BE2C (cell line): ENCODE data around the gene ZFAND6.
A peak's percentile ranks its signal among the peaks of the same experiment; 100 is the strongest.

ENCODE experiments used
- DNase-seq: peaks from one replicate; pipeline ENCODE4 v3.0.0-alpha.2; 2020
- H3K27me3 ChIP-seq: fragments of 250-450 bp; sonication (Bioruptor Pico); 2 replicates; pipeline ENCODE4 v1.5.1; 2020; ENCODE audit warnings: mild to moderate bottlenecking
- H3K36me3 ChIP-seq: fragments of 250-450 bp; sonication (Bioruptor Pico); 2 replicates; pipeline ENCODE4 v1.5.1; 2020; ENCODE audit warnings: mild to moderate bottlenecking
- H3K4me1 ChIP-seq: fragments of 250-450 bp; sonication (Bioruptor Pico); 2 replicates; pipeline ENCODE4 v1.5.1; 2020
- H3K4me3 ChIP-seq: 2 replicates; pipeline ENCODE4 v1.5.1; 2011; ENCODE audit warnings: low read depth, low read length
- H3K9me3 ChIP-seq: fragments of 250-450 bp; sonication (Bioruptor Pico); 2 replicates; pipeline ENCODE4 v1.5.1; 2020
- TF ChIP-seq, protein P1 (sequence below): IDR thresholded peaks from 2 replicates; pipeline ENCODE4 v1.5.1; 2012; ENCODE audit warnings: mild to moderate bottlenecking, low read depth, low read length

ZFAND6 gene

DNA sequence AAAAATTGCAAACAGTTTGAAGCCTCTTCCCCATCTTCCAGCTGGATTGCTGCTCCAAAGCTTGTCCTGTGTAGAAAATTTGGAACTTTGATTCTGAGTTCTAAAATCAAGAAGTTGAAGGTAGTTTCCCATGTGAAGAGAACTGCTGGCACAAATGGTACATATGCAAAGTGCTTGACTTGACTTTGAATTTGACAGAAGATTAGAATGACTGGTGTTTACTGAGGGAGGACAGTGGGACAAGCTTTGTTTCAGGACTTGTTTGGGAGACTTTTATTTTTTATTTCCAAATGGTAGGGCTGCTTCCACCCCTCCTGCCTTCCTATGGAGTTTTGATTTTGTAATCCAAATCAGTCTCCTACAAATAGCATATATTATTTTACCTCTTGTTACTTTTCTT lies 7.4 kb downstream of the ZFAND6 start:
- no peak overlapping the region for H3K4me3 ChIP-seq
- H3K4me1 ChIP-seq, result peaks cover 7% of the 10 kb centered on the region
- TF ChIP-seq, protein P1, sequence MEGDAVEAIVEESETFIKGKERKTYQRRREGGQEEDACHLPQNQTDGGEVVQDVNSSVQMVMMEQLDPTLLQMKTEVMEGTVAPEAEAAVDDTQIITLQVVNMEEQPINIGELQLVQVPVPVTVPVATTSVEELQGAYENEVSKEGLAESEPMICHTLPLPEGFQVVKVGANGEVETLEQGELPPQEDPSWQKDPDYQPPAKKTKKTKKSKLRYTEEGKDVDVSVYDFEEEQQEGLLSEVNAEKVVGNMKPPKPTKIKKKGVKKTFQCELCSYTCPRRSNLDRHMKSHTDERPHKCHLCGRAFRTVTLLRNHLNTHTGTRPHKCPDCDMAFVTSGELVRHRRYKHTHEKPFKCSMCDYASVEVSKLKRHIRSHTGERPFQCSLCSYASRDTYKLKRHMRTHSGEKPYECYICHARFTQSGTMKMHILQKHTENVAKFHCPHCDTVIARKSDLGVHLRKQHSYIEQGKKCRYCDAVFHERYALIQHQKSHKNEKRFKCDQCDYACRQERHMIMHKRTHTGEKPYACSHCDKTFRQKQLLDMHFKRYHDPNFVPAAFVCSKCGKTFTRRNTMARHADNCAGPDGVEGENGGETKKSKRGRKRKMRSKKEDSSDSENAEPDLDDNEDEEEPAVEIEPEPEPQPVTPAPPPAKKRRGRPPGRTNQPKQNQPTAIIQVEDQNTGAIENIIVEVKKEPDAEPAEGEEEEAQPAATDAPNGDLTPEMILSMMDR, result no peak
- no peaks in the 10 kb centered on the region for H3K9me3 ChIP-seq
- DNase-seq, result no peak
- no peaks in the 10 kb centered on the region for H3K36me3 ChIP-seq
- no peaks in the 10 kb centered on the region for H3K27me3 ChIP-seq

DNA sequence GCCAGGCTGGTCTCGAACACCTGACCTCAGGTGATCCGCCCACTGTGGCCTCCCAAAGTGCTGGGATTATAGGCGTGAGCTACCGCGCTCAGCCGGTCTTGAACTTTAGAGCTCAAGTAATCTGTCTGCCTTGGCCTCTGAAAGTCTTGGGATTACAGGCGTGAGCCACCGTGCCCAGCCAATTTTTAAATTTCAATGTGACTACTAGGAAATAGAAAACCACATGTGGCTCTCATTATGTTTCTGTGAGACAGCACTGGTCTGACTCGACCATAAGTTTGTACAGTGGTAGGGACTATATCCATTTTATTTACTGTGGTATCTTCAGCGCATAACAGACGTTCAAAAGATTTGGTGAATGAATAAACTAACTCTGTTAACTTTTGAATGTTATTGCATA lies 9.1 kb downstream of the ZFAND6 start:
- no peaks in the 10 kb centered on the region for H3K27me3 ChIP-seq
- no peaks in the 10 kb centered on the region for H3K9me3 ChIP-seq
- DNase-seq, result no peak
- H3K4me1 ChIP-seq, result peaks cover 3% of the 10 kb centered on the region; the same call in 1 of the 2 replicates
- H3K36me3 ChIP-seq, result no peaks in the 10 kb centered on the region
- no peak overlapping the region for H3K4me3 ChIP-seq
- TF ChIP-seq, protein P1, result no peak

DNA sequence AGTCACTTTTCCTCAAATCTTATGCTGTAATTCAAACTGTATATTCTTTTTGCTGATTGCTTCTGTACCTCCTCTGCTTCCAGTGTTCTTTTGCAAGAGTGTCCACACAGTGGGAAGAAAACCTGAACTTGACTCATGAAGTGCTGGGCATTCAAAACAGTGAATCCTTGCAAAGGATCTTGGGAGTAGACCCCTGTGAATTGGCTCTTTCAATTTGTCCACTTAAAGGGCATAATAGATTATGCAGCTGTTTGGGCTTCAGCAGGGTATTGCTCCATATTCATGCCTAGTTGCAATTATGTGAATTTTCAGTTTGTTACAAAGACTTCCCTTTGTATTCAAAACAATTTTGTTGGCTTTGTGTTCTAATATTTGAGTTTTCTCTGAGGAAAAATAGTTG lies 11.4 kb downstream of the ZFAND6 start:
- TF ChIP-seq, protein P1, result no peak
- H3K4me3 ChIP-seq, result no peak overlapping the region
- H3K36me3 ChIP-seq, result no peaks in the 10 kb centered on the region
- DNase-seq, result no peak
- peaks cover 3% of the 10 kb centered on the region; the same call in 1 of the 2 replicates for H3K4me1 ChIP-seq
- no peaks in the 10 kb centered on the region for H3K27me3 ChIP-seq
- H3K9me3 ChIP-seq, result no peaks in the 10 kb centered on the region

DNA sequence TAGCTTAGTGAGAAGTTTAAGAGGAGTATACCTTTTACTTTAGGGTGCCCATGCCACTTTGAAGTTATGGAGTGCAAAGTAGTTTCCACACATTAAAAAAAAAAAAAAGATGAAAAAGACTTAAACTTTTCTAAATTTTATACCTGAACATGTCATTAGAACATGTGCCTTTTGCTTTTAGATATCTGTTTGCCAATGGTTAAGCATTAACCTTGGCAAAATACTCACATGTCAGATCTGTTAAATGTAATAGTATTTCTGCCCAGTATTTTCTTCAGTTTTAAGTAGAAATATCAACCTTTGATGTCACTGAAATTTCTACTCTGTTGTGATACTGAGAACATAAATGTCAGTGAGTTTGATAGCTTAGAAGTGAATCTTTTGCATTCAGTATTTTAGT lies 12.2 kb downstream of the ZFAND6 start:
- H3K36me3 ChIP-seq, result no peaks in the 10 kb centered on the region
- no peaks in the 10 kb centered on the region for H3K27me3 ChIP-seq
- H3K4me1 ChIP-seq, result peaks cover 3% of the 10 kb centered on the region; the same call in 1 of the 2 replicates
- TF ChIP-seq, protein P1, result no peak
- H3K4me3 ChIP-seq, result peak overlapping the region; percentile 71
- DNase-seq, result no peak
- no peaks in the 10 kb centered on the region for H3K9me3 ChIP-seq

DNA sequence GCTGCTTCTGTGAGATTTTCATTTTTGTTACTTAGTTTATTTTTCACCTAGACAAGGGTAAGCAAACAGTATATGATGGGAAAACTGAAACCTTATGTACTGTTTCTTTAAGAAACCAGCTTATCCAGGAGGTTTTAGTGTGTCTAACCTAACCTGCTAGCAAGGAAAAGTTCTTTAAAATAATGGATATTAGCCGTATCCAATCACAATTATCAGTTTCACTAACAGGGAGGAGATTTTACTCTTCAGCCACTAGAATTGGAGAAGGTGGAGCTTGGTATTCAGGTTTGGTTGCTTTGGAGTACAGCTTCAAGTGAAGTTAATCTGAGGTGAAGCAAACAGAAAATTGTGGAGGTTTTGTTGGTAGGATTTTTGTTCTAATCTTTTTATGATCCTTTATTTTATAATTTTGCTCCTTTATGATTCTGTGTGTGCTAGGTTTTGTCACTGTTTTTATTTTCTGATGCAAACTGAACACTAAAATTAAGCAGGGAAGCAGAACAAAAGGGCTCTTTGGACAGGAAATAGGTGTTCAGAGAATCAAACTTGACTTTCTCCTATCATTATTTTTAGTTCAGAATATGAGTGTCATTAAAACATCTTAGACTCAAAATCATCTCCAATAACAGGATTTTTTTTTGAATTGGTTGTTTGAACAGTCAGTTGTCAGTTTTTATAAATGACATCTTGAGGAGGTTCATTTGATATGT lies 13.0 kb downstream of the ZFAND6 start:
- Histone ChIP-seq H3K9me3 (no peaks in the 10 kb centered on the region), H3K4me1 (peaks cover under 1% of the 10 kb centered on the region; the same call in 1 of the 2 replicates), H3K36me3 (no peaks in the 10 kb centered on the region), H3K4me3 (peak overlapping the region; percentile 71), H3K27me3 (no peaks in the 10 kb centered on the region)
- peak; percentile 16 for DNase-seq
- TF ChIP-seq, protein P1, result no peak

DNA sequence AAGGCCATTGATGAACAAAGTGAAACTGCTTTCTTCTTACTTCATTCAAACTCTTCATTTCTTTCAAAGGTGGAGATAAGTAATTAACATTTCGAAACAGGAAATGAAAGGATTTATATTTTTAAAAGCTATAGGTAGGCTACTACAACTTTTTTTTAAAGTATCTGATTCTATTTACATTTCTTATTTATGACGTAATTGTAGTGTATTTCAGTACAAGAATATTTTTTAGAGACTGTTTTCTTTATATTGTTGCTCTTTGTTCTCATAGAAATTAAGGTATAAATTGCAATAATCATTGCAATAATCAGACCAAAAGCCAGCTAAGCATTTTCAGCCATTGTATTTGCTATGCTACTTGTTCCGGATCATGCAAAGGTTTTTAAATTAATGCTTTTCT lies 13.7 kb downstream of the ZFAND6 start:
- H3K9me3 ChIP-seq, result no peaks in the 10 kb centered on the region
- no peak for DNase-seq
- H3K36me3 ChIP-seq, result no peaks in the 10 kb centered on the region
- H3K27me3 ChIP-seq, result no peaks in the 10 kb centered on the region
- TF ChIP-seq, protein P1, result no peak
- H3K4me3 ChIP-seq, result peak overlapping the region; percentile 71
- H3K4me1 ChIP-seq, result no peaks in the 10 kb centered on the region
